Brain microvascular endothelial cell (primary cell): ENCODE measurements around the gene AARS1.
A peak's percentile ranks its signal among the peaks of the same experiment; 100 is the strongest.
"Not testable (repeated sequence)": the region's sequence is repeated elsewhere in the genome, so short reads cannot be mapped to it uniquely, and the experiment has no call there.

Experiments used
- DNase-seq: peaks from one replicate; pipeline ENCODE4 v3.0.0-alpha.2; 2020
- H3K27ac ChIP-seq: fragments of 250-450 bp; sonication (Bioruptor Pico); 2 replicates; pipeline ENCODE4 v1.5.1; 2020; ENCODE audit warnings: mild to moderate bottlenecking, moderate library complexity
- H3K27me3 ChIP-seq: fragments of 250-450 bp; sonication (Bioruptor Pico); replicated peaks from 2 replicates; pipeline ENCODE4 v1.5.1; 2020; ENCODE audit warnings: mild to moderate bottlenecking
- H3K36me3 ChIP-seq: fragments of 250-450 bp; sonication (Bioruptor Pico); replicated peaks from 2 replicates; pipeline ENCODE4 v1.5.1; 2020; ENCODE audit warnings: mild to moderate bottlenecking
- H3K4me3 ChIP-seq: 2 replicates; pipeline ENCODE4 v1.5.1; 2011; ENCODE audit warnings: low read depth, mild to moderate bottlenecking, control low read depth, low read length, moderate library complexity
- in situ Hi-C: cut with HindIII; loops from 2 replicates; pipeline ENCODE4 v1.10.0; 2017; ENCODE audit warnings: low sequenced_read_pairs, low pct_ligation_motif_present
- TF ChIP-seq, protein P1 (sequence below): IDR thresholded peaks from 2 replicates; pipeline ENCODE4 v1.5.1; 2011; ENCODE audit warnings: low read depth, mild to moderate bottlenecking, moderate library complexity, low read length, control low read depth, inconsistent platforms; ENCODE audit errors: missing control alignments

Gene AARS1

GRCh38 chr16:70289229-70290094 lies at the start of gene AARS1:
TSS of gene AARS1 (minus strand) at chr16:70289506. CDS start at chr16:70282763, 6,743 bp downstream.
- Histone ChIP-seq H3K27ac (peak within 1 kb of the TSS; percentile 97), H3K4me3 (peak within 1 kb of the TSS; percentile 90), H3K36me3 (no peaks in the 10 kb centered on the region), H3K27me3 (no peaks in the 10 kb centered on the region)
- TF ChIP-seq, protein P1, sequence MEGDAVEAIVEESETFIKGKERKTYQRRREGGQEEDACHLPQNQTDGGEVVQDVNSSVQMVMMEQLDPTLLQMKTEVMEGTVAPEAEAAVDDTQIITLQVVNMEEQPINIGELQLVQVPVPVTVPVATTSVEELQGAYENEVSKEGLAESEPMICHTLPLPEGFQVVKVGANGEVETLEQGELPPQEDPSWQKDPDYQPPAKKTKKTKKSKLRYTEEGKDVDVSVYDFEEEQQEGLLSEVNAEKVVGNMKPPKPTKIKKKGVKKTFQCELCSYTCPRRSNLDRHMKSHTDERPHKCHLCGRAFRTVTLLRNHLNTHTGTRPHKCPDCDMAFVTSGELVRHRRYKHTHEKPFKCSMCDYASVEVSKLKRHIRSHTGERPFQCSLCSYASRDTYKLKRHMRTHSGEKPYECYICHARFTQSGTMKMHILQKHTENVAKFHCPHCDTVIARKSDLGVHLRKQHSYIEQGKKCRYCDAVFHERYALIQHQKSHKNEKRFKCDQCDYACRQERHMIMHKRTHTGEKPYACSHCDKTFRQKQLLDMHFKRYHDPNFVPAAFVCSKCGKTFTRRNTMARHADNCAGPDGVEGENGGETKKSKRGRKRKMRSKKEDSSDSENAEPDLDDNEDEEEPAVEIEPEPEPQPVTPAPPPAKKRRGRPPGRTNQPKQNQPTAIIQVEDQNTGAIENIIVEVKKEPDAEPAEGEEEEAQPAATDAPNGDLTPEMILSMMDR = no peak
- peak; percentile 100 for DNase-seq
- in situ Hi-C loops = no loop called here

- Histone ChIP-seq H3K36me3 (peaks cover 10% of the 10 kb centered on the region), H3K4me3 (no peak overlapping the region), H3K27me3 (no peaks in the 10 kb centered on the region), H3K27ac (no peak overlapping the region)
- TF ChIP-seq, protein P1 = no peak
- DNase-seq = no peak
- in situ Hi-C loops = no loop called here
These were observed 48.5 kb upstream of the AARS1 start for GRCh38 chr16:70337814-70338213.

DNA sequence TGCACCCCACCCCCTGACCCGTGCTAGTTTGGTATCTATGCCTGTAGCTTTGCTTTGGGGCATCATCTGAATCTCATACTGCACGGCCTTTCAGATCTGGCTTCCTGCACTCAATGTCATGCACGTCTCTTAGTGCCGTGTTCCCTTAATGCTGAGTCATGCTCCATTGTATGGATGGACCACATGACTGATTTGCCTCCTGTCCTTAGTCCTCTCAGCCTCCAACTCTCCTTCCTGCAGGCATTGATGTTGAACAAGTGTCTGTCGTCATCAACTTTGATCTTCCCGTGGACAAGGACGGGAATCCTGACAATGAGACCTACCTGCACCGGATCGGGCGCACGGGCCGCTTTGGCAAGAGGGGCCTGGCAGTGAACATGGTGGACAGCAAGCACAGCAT lies 43.4 kb upstream of the AARS1 start:
- H3K36me3 ChIP-seq = peaks cover 25% of the 10 kb centered on the region
- H3K27ac ChIP-seq, H3K4me3 ChIP-seq, H3K27me3 ChIP-seq, in situ Hi-C loops, DNase-seq: not testable (repeated sequence)

- peak; percentile 18 for DNase-seq
- in situ Hi-C loops = no loop called here
- H3K4me3 ChIP-seq = no peak overlapping the region
- H3K36me3 ChIP-seq = peaks cover 25% of the 10 kb centered on the region
- no peaks in the 10 kb centered on the region for H3K27me3 ChIP-seq
- TF ChIP-seq, protein P1 = peak; percentile 70
- no peak overlapping the region for H3K27ac ChIP-seq
These were observed 42.5 kb upstream of the AARS1 start for GRCh38 chr16:70331588-70332358.

DNA sequence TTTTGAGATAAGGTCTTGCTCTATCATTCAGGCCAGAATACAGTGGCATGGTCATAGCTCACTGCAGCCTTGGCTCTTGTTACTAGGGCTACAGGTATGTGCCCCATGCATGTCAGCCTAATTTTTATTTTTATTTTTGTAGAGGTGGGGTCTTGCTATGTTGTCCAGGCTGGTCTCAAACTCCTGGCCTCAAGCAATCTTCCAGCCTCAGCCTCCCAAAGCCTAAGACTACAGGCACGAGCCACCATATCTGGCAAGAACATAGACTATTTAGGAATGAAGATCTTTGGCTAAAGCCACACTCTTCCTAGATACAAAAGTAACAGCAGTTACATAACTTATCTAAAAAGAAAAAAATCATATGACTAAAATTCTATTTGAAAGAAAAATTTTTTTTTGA lies 41.8 kb upstream of the AARS1 start:
- in situ Hi-C loops = no loop called here
- no peak for DNase-seq
- Histone ChIP-seq H3K27ac (no peak overlapping the region), H3K4me3 (no peak overlapping the region), H3K27me3 (no peaks in the 10 kb centered on the region), H3K36me3 (peaks cover 25% of the 10 kb centered on the region)
- TF ChIP-seq, protein P1 = no peak
